H4 (cell line): ENCODE data around the gene TNFRSF4. TPM values are rescaled to one million over a fixed set of nuclear protein-coding genes. Genes with fewer than 3 reads are reported as not detected.

Source experiments
- DNase-seq: peaks from one replicate; pipeline ENCODE4 v3.0.0-alpha.2; 2015; ENCODE audit warnings: low spot score
- total RNA-seq: library from RNA; depleted of rRNA; stranded (reverse); fragments of >200 nt; shearing (Covaris generic); gene quantifications from 2 replicates; pipeline ENCODE4 v1.2.3, GENCODE V29; 2014; rRNA removed

TNFRSF4 gene
- total RNA-seq, 1 experiment from 2014 or later, result not detected

- no peak for DNase-seq
These were observed 44.3 kb downstream of the TNFRSF4 start for GRCh38 chr1:1169429-1170214.

- DNase-seq, result no peak
These were observed 45.2 kb downstream of the TNFRSF4 start for GRCh38 chr1:1168451-1169411.

GRCh38 chr1:1167841-1168450 lies 46.0 kb downstream of the TNFRSF4 start:
- no peak for DNase-seq

GRCh38 chr1:1167398-1167821 lies 46.5 kb downstream of the TNFRSF4 start:
- DNase-seq, result no peak

- DNase-seq, result no peak
These were observed 47.1 kb downstream of the TNFRSF4 start for GRCh38 chr1:1166642-1167397.

GRCh38 chr1:1165900-1166421 lies 48.0 kb downstream of the TNFRSF4 start:
- DNase-seq, result no peak

- no peak for DNase-seq
These were observed 48.5 kb downstream of the TNFRSF4 start for GRCh38 chr1:1165485-1165884.

GRCh38 chr1:1164701-1165451 lies 49.1 kb downstream of the TNFRSF4 start:
- no peak for DNase-seq

GRCh38 chr1:1164361-1164700 lies 49.6 kb downstream of the TNFRSF4 start:
- DNase-seq, result no peak

GRCh38 chr1:1163538-1164070 lies 50.3 kb downstream of the TNFRSF4 start:
- no peak for DNase-seq

- no peak for DNase-seq
These were observed 51.1 kb downstream of the TNFRSF4 start for GRCh38 chr1:1162597-1163537.

GRCh38 chr1:1161683-1162079 lies 52.3 kb downstream of the TNFRSF4 start:
- DNase-seq, result no peak

Other genes starting within 250 kb of the TNFRSF4 start
- 0.08 and 1.2 TPM in 2 replicates for gene PLEKHN1, start 247.7 kb downstream of the TNFRSF4 start, total RNA-seq
- gene PERM1, start 232.1 kb downstream of the TNFRSF4 start, total RNA-seq, result 0.19 TPM in 1 of 2 replicates, not detected in the other
- gene HES4, start 214.1 kb downstream of the TNFRSF4 start, total RNA-seq, result 3.6 and 17.7 TPM in 2 replicates
- gene ISG15, start 200.7 kb downstream of the TNFRSF4 start, total RNA-seq, result 353 and 452 TPM in 2 replicates
- gene AGRN, start 194.0 kb downstream of the TNFRSF4 start, total RNA-seq, result 37.0 and 52.1 TPM in 2 replicates
- gene RNF223, start 139.8 kb downstream of the TNFRSF4 start, total RNA-seq, result not detected in 2 replicates
- 11.8 and 16.4 TPM in 2 replicates for gene C1orf159, start 98.1 kb downstream of the TNFRSF4 start, total RNA-seq
- not detected in 2 replicates for gene TTLL10, start 40.3 kb downstream of the TNFRSF4 start, total RNA-seq
- gene TNFRSF18, start 7.6 kb downstream of the TNFRSF4 start, total RNA-seq, result not detected in 2 replicates
- gene SDF4, start 17.8 kb upstream of the TNFRSF4 start, total RNA-seq, result 101 and 116 TPM in 2 replicates
- 20.5 and 29.6 TPM in 2 replicates for gene B3GALT6, start 18.1 kb upstream of the TNFRSF4 start, total RNA-seq
- gene C1QTNF12, start 32.6 kb upstream of the TNFRSF4 start, total RNA-seq, result 0.21 TPM in 1 of 2 replicates, not detected in the other
- gene UBE2J2, start 59.7 kb upstream of the TNFRSF4 start, total RNA-seq, result 52.7 and 66.5 TPM in 2 replicates
- gene SCNN1D, start 66.3 kb upstream of the TNFRSF4 start, total RNA-seq, result 0.53 and 1.9 TPM in 2 replicates
- 10.6 and 16.6 TPM in 2 replicates for gene ACAP3, start 93.8 kb upstream of the TNFRSF4 start, total RNA-seq
- gene PUSL1, start 94.4 kb upstream of the TNFRSF4 start, total RNA-seq, result 24.7 and 29.3 TPM in 2 replicates
- gene INTS11, start 110.5 kb upstream of the TNFRSF4 start, total RNA-seq, result 76.9 and 88.3 TPM in 2 replicates
- 12.0 and 18.5 TPM in 2 replicates for gene CPTP, start 110.6 kb upstream of the TNFRSF4 start, total RNA-seq
- not detected in 2 replicates for gene TAS1R3, start 117.1 kb upstream of the TNFRSF4 start, total RNA-seq
- 11.7 and 33.3 TPM in 2 replicates for gene DVL1, start 135.3 kb upstream of the TNFRSF4 start, total RNA-seq
- 41.2 and 46.0 TPM in 2 replicates for gene MXRA8, start 144.4 kb upstream of the TNFRSF4 start, total RNA-seq
- gene AURKAIP1, start 161.1 kb upstream of the TNFRSF4 start, total RNA-seq, result 162 and 168 TPM in 2 replicates
- 46.0 and 49.4 TPM in 2 replicates for gene CCNL2, start 185.2 kb upstream of the TNFRSF4 start, total RNA-seq
- gene MRPL20, start 193.1 kb upstream of the TNFRSF4 start, total RNA-seq, result 243 and 264 TPM in 2 replicates
- gene ANKRD65, start 207.1 kb upstream of the TNFRSF4 start, total RNA-seq, result not detected in 2 replicates
- 0.04 TPM in 1 of 2 replicates, not detected in the other for gene VWA1, start 221.5 kb upstream of the TNFRSF4 start, total RNA-seq
- gene ATAD3C, start 235.5 kb upstream of the TNFRSF4 start, total RNA-seq, result not detected in 2 replicates